Measurements from ENCODE around the gene PTGES. TPM values are rescaled to one million over a fixed set of nuclear protein-coding genes. Genes with fewer than 3 reads are reported as not detected.

The PTGES gene
- total and polyA plus RNA-seq, 7 donors: 0.92 to 10.2 (median 3.9) TPM

DNA sequence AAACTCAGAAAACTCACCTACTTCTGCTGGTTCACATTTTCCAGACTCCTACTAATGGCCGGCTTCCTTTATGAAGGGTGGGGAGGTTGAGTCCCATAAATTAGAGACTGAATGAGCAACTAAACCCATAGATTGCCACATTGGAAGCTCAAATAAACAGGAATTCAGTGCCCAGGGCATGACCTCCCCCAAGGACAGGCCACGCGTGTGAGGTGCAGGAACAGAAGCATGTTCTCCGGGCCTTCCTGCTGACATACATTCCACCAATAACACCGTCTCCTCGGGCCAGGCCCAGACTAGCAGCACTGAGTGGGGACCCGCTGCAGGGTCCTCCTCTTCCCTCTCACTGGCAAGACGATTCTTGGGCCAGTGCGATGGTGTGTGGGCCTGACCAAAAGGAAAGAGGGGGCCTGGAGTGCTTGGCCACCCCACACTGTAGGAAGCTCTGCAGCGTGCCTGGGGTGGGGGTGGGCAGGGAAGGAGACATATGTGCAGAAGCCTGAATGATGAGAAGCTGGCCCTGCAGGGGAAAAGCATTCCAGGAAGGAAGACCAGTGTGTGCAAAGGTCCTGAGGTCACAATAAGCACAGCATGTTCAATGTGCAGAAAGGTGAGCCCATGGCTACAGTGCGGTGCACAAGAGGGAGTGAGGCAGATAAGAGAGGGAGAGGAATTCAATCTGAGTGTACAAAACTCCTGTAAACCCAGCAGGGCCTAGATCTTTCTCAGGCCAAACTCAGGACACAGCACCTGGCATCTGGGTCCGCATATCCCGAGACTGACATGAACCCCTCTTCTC, 12.0 kb downstream of the PTGES start:
- no peak for TF ChIP-seq POLR2AphosphoS5 (IDR thresholded peaks at IDR 0.05)

GRCh38 chr9:129740174-129740573, 12.7 kb downstream of the PTGES start:
- no peak for DNase-seq
- Histone ChIP-seq H3K4me3 (no peak overlapping the region), H3K36me3 (no peaks in the 10 kb centered on the region), H3K9me3 (no peaks in the 10 kb centered on the region), H3K27ac (no peak overlapping the region), H3K27me3 (peaks cover 0 to 7% (median 0%) of the 10 kb centered on the region in 3 donors), H3K4me1 (peaks cover 0 to 11% (median 5%) of the 10 kb centered on the region in 4 donors)
- intact Hi-C loops (cut with DNase I): no loop called here
- TF ChIP-seq POLR2AphosphoS5 (IDR thresholded peaks at IDR 0.05): no peak
- no peak for TF ChIP-seq POLR2A (IDR thresholded peaks at IDR 0.05)
- TF ChIP-seq EP300 (IDR thresholded peaks at IDR 0.05): no peak
- TF ChIP-seq, protein P1, sequence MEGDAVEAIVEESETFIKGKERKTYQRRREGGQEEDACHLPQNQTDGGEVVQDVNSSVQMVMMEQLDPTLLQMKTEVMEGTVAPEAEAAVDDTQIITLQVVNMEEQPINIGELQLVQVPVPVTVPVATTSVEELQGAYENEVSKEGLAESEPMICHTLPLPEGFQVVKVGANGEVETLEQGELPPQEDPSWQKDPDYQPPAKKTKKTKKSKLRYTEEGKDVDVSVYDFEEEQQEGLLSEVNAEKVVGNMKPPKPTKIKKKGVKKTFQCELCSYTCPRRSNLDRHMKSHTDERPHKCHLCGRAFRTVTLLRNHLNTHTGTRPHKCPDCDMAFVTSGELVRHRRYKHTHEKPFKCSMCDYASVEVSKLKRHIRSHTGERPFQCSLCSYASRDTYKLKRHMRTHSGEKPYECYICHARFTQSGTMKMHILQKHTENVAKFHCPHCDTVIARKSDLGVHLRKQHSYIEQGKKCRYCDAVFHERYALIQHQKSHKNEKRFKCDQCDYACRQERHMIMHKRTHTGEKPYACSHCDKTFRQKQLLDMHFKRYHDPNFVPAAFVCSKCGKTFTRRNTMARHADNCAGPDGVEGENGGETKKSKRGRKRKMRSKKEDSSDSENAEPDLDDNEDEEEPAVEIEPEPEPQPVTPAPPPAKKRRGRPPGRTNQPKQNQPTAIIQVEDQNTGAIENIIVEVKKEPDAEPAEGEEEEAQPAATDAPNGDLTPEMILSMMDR (IDR thresholded peaks at IDR 0.05): no peak
- WGBS, 2 donors: 89% methylated on average over 7 of the region's 7 CpGs

More for the DNA sequence above, 12.0 kb downstream of the PTGES start:
- Histone ChIP-seq H3K36me3 (no peaks in the 10 kb centered on the region), H3K27me3 (peaks cover 0 to 7% (median 0%) of the 10 kb centered on the region in 3 donors), H3K9me3 (no peaks in the 10 kb centered on the region), H3K4me1 (peaks cover 0 to 11% (median 5%) of the 10 kb centered on the region in 4 donors), H3K27ac (no peak overlapping the region), H3K4me3 (no peak overlapping the region)
- DNase-seq: no peak
- 94% methylated on average over 13 of the region's 13 CpGs for WGBS, 2 donors
- intact Hi-C loops (cut with DNase I): no loop called here

DNA sequence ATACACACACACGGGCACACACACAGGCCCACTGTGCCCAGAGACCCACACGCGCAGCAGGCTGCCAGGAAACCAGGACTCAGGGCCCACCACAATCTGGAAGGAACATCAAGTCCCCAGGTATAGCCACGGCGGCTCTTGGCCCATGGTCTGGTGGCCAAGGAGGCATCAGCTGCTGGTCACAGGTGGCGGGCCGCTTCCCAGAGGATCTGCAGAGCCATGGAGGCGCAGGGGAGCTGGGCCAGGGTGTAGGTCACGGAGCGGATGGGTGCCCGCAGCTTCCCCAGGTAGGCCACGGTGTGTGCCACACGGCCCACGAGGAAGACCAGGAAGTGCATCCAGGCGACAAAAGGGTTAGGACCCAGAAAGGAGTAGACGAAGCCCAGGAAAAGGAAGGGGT, 13.4 kb downstream of the PTGES start:
- no peaks in the 10 kb centered on the region for H3K36me3 ChIP-seq
- H3K27me3 ChIP-seq: peaks cover 0 to 7% (median 0%) of the 10 kb centered on the region in 3 donors
- intact Hi-C loops (cut with DNase I): no loop called here
- H3K4me3 ChIP-seq: no peak overlapping the region
- peaks cover 0 to 11% (median 5%) of the 10 kb centered on the region in 4 donors for H3K4me1 ChIP-seq
- H3K27ac ChIP-seq: no peak overlapping the region
- TF ChIP-seq, protein P1 (IDR thresholded peaks at IDR 0.05): no peak
- TF ChIP-seq POLR2AphosphoS5 (IDR thresholded peaks at IDR 0.05) (no peak), POLR2A (IDR thresholded peaks at IDR 0.05) (no peak), EP300 (IDR thresholded peaks at IDR 0.05) (no peak)
- no peak for DNase-seq
- no peaks in the 10 kb centered on the region for H3K9me3 ChIP-seq
- 94 to 96% methylated on average over 16 of the region's 16 CpGs for WGBS, 2 donors

DNA sequence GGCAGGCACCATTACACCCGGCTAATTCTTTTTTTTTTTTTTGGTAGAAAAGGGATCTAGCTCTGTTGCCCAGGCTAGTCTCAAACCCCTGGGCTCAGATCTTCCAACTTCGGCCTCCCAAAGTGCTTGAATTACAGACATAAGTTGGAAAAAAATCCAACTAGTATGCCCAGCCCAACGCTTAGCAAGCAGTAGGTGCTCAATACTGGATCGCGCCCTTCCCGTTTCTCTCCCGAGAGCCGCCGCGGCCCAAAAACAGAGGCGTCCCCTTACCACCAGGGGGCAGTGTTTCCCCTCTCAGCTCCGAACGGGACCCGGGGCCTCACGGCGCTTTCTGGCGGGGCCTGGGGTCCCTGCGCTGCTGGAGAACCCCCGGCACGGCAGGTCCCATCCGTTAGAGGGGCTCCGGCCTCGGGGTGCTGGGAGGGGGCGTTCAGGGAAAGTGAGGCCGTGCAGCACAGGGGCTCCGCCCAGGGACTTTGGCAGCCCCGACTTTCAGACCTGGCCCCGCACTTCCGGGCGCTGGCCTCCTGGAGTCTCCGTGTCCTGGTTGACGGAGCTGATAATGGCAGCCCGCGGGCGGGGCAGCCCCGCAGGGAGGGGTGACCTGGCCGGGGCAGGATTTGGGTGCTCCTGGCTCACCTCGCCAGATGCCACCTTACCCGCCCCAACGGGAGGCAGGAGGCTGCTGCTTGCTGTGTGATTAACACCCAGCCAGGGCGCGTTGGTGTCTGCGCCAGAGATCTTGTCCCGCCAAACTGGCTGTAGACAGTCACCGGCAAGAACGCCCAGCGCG, 15.2 kb downstream of the PTGES start:
- H3K4me3 ChIP-seq: peak overlapping the region; percentile 38 to 60 (median 58)
- H3K9me3 ChIP-seq: no peaks in the 10 kb centered on the region
- DNase-seq: peak; percentile 92
- peaks cover 0 to 11% (median 5%) of the 10 kb centered on the region in 4 donors for H3K4me1 ChIP-seq
- H3K36me3 ChIP-seq: no peaks in the 10 kb centered on the region
- peak overlapping the region; percentile 54 to 76 (median 66) for H3K27ac ChIP-seq
- 1 to 6% methylated on average over 48 of the region's 48 CpGs for WGBS, 2 donors
- H3K27me3 ChIP-seq: peaks cover 0 to 7% (median 0%) of the 10 kb centered on the region in 3 donors
- TF ChIP-seq POLR2AphosphoS5 (IDR thresholded peaks at IDR 0.05): peak in 1 of 4 donors; percentile 14
- no peak for TF ChIP-seq POLR2A (IDR thresholded peaks at IDR 0.05)
- TF ChIP-seq, protein P1 (IDR thresholded peaks at IDR 0.05): peak; percentile 91 to 98 (median 96)
- no peak for TF ChIP-seq EP300 (IDR thresholded peaks at IDR 0.05)
- intact Hi-C loops (cut with DNase I): loop anchor here (1.0 kb wide), 1 partner anchor 46 kb away; no protein-coding TSS in a partner anchor

- no peaks in the 10 kb centered on the region for H3K9me3 ChIP-seq
- no peak for DNase-seq
- intact Hi-C loops (cut with DNase I): no loop called here
- H3K27me3 ChIP-seq: peaks cover 0 to 13% (median 0%) of the 10 kb centered on the region in 3 donors
- WGBS, 2 donors: 60 to 61% methylated on average over 20 of the region's 20 CpGs
- H3K36me3 ChIP-seq: no peaks in the 10 kb centered on the region
- TF ChIP-seq EP300 (IDR thresholded peaks at IDR 0.05) (no peak), POLR2A (IDR thresholded peaks at IDR 0.05) (no peak)
- no peak overlapping the region for H3K27ac ChIP-seq
- H3K4me1 ChIP-seq: peaks cover 0 to 11% (median 5%) of the 10 kb centered on the region in 4 donors
- no peak overlapping the region for H3K4me3 ChIP-seq
These were observed 16.5 kb downstream of the PTGES start for GRCh38 chr9:129736334-129736733.

Data from sigmoid colon (tissue), 7 donors.